Measurements from ENCODE around the gene CATSPERD. TPM values are rescaled to one million over a fixed set of nuclear protein-coding genes. Genes with fewer than 3 reads are reported as not detected.

Gene CATSPERD
- total RNA-seq, 1 experiment from 2014 or later, result not detected

DNA sequence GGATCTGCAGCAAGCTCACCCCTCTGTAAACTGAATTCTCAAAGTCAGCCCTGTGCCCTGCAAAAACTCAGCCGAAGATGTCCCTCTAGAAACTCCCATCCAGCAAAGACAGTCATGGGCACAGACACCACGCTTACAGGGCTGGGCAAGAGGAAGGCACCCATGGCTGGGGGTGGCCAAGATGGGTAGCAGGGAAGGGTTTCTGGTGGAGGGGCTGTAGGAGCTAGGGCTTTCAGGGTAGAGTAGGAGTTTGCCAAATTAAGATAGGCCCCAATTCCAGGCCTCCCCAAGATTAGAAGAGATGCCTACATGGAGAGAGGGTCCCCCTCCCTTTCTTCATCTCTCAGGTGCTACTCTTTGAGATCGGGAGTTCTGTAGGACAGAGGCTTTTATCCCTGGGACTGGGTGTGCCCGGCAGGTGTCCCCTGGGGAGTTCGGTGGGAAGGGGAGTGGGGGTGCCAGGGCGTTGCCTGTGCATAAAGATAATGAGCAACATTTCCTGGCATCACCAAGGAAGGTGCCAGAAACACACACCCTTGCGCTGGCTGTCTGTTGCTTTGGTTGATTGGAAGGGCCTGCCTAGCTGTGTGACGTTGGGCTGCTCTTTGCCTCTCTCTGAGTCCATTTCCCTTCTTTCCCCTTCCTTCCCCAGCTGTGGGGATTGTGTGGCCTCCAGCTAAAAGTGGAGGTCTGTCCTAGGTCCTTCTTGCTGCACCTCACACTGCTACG, 93.8 kb downstream of the CATSPERD start:
- Histone ChIP-seq H3K27me3 (ENCODE audit: low read length) (no peaks in the 10 kb centered on the region), H4K20me1 (ENCODE audit: insufficient read depth, low read depth, low read length) (no peaks in the 10 kb centered on the region), H3K9me2 (replicated peaks; ENCODE audit: insufficient read depth, low read length) (no peaks in the 10 kb centered on the region), H3K9ac (ENCODE audit: low read length) (no peak overlapping the region), H3K4me2 (ENCODE audit: low read depth, low read length, poor library complexity, severe bottlenecking) (no peak overlapping the region), H3K4me1 (ENCODE audit: low read length) (no peaks in the 10 kb centered on the region), H3K79me2 (ENCODE audit: low read length) (no peaks in the 10 kb centered on the region), H3K36me3 (ENCODE audit: insufficient read depth, low read length) (no peaks in the 10 kb centered on the region), H3K4me3 (ENCODE audit: low read length) (no peak overlapping the region), H3K27ac (ENCODE audit: low read length) (no peak overlapping the region), H3K9me3 (ENCODE audit: low read length) (no peaks in the 10 kb centered on the region), H2AFZ (ENCODE audit: low read length) (no peak overlapping the region)
- DNase-seq, result no peak

DNA sequence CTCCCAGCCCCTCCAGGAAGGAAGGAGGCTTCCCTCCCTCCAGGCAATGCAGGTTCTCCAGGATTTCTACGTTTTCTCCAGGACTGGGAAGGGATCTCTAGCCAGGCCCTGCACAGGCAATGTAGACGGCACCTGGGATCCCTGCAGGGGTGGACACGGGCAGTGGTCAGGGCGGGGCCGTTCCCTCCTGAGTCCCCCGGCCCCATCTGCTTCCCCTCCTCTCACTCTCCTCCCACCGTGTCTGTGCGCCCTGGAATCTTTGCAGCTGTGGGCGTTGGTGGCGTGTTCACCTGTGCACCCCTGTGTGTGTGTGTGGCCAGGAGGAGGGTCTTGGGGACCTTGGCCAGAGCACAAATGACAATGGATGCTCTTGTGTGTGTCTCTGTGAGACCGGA, 94.4 kb downstream of the CATSPERD start:
- no peaks in the 10 kb centered on the region for H4K20me1 ChIP-seq (ENCODE audit: insufficient read depth, low read depth, low read length)
- no peaks in the 10 kb centered on the region for H3K4me1 ChIP-seq (ENCODE audit: low read length)
- no peaks in the 10 kb centered on the region for H3K36me3 ChIP-seq (ENCODE audit: insufficient read depth, low read length)
- DNase-seq, result no peak
- no peaks in the 10 kb centered on the region for H3K79me2 ChIP-seq (ENCODE audit: low read length)
- no peak overlapping the region for H3K4me2 ChIP-seq (ENCODE audit: low read depth, low read length, poor library complexity, severe bottlenecking)
- no peak overlapping the region for H2AFZ ChIP-seq (ENCODE audit: low read length)
- H3K9me3 ChIP-seq (ENCODE audit: low read length), result no peaks in the 10 kb centered on the region
- H3K27ac ChIP-seq (ENCODE audit: low read length), result no peak overlapping the region
- no peak overlapping the region for H3K9ac ChIP-seq (ENCODE audit: low read length)
- H3K27me3 ChIP-seq (ENCODE audit: low read length), result no peaks in the 10 kb centered on the region
- H3K4me3 ChIP-seq (ENCODE audit: low read length), result no peak overlapping the region
- no peaks in the 10 kb centered on the region for H3K9me2 ChIP-seq (replicated peaks; ENCODE audit: insufficient read depth, low read length)

DNA sequence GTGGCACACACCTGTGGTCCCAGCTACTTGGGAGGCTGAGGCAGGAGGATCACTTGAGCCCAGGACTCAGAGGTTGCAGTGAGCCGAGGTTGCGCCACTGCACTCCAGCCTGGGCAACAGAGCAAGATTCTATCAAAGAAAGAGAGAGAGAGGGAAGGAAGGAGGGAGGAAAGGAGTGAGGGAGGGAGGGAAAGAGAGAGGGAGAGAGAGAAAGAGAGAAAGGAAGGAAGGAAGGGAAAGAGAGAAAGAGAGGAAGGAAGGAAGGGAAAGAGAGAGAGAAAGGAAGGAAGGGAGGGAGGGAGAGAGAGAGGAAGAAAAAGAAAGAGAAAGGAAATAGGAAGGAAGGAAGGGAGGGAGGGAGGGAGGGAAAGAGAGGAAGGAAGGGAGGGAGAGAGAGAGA, 96.8 kb downstream of the CATSPERD start:
- H3K36me3 ChIP-seq (ENCODE audit: insufficient read depth, low read length), result no peaks in the 10 kb centered on the region

DNA sequence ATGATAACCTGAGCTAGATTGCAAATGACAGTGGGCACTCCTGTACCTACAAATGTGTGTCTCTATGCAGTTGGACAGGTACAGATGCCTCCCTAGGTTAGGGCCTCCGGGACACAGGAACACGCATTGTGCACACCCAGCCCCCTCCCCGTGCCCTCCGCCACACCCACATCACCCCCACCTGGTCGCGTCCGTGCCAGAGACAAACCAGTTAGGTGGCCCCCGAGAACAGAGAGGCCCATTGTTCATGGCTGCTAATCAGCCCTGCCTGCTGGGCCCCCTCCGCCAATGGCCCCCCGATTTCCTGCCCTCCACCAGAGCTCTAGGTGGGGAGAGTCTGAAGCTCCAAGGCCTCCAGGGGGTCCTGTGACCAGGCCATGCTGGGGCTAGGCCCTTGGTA, 98.2 kb downstream of the CATSPERD start:
- H3K36me3 ChIP-seq (ENCODE audit: insufficient read depth, low read length), result no peaks in the 10 kb centered on the region
- no peaks in the 10 kb centered on the region for H3K27me3 ChIP-seq (ENCODE audit: low read length)
- H4K20me1 ChIP-seq (ENCODE audit: insufficient read depth, low read depth, low read length), result no peaks in the 10 kb centered on the region
- no peak overlapping the region for H2AFZ ChIP-seq (ENCODE audit: low read length)
- no peaks in the 10 kb centered on the region for H3K9me3 ChIP-seq (ENCODE audit: low read length)
- H3K4me2 ChIP-seq (ENCODE audit: low read depth, low read length, poor library complexity, severe bottlenecking), result no peak overlapping the region
- DNase-seq, result no peak
- no peak overlapping the region for H3K4me3 ChIP-seq (ENCODE audit: low read length)
- no peaks in the 10 kb centered on the region for H3K79me2 ChIP-seq (ENCODE audit: low read length)
- H3K27ac ChIP-seq (ENCODE audit: low read length), result no peak overlapping the region
- no peaks in the 10 kb centered on the region for H3K9me2 ChIP-seq (replicated peaks; ENCODE audit: insufficient read depth, low read length)
- H3K9ac ChIP-seq (ENCODE audit: low read length), result no peak overlapping the region
- H3K4me1 ChIP-seq (ENCODE audit: low read length), result peaks cover 7% of the 10 kb centered on the region

More for the DNA sequence above, 96.8 kb downstream of the CATSPERD start:
- Histone ChIP-seq H3K9ac (ENCODE audit: low read length) (no peak overlapping the region), H3K27ac (ENCODE audit: low read length) (no peak overlapping the region), H3K9me3 (ENCODE audit: low read length) (no peaks in the 10 kb centered on the region), H3K4me2 (ENCODE audit: low read depth, low read length, poor library complexity, severe bottlenecking) (no peak overlapping the region), H3K4me3 (ENCODE audit: low read length) (no peak overlapping the region), H3K9me2 (replicated peaks; ENCODE audit: insufficient read depth, low read length) (no peaks in the 10 kb centered on the region), H3K4me1 (ENCODE audit: low read length) (peaks cover 6% of the 10 kb centered on the region), H3K27me3 (ENCODE audit: low read length) (no peaks in the 10 kb centered on the region), H2AFZ (ENCODE audit: low read length) (no peak overlapping the region), H3K79me2 (ENCODE audit: low read length) (no peaks in the 10 kb centered on the region), H4K20me1 (ENCODE audit: insufficient read depth, low read depth, low read length) (no peaks in the 10 kb centered on the region)
- DNase-seq, result no peak

DNA sequence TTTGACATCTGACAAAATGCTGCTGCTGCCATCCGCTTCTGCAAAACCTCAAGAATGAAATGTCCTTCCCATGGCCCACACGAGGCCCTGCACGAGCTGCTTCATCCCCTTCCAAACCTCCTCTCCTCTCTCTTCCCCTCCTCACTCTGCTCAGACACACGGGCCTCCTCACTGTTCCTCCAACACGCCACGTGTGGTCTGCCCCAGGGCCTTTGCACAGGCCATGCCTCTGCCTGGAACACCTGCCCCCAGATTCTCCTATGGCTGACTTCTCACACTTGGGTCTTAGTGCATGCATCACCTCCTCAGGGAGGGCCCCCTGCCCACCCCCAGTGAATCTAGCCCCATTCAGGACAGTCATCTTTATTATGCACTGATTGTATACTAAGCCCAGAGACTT, 100.3 kb downstream of the CATSPERD start:
- Histone ChIP-seq H4K20me1 (ENCODE audit: insufficient read depth, low read depth, low read length) (no peaks in the 10 kb centered on the region), H3K4me3 (ENCODE audit: low read length) (no peak overlapping the region), H2AFZ (ENCODE audit: low read length) (no peak overlapping the region), H3K27me3 (ENCODE audit: low read length) (no peaks in the 10 kb centered on the region), H3K36me3 (ENCODE audit: insufficient read depth, low read length) (no peaks in the 10 kb centered on the region), H3K4me2 (ENCODE audit: low read depth, low read length, poor library complexity, severe bottlenecking) (no peak overlapping the region), H3K9me3 (ENCODE audit: low read length) (no peaks in the 10 kb centered on the region), H3K4me1 (ENCODE audit: low read length) (peaks cover 7% of the 10 kb centered on the region), H3K9ac (ENCODE audit: low read length) (no peak overlapping the region), H3K79me2 (ENCODE audit: low read length) (no peaks in the 10 kb centered on the region), H3K9me2 (replicated peaks; ENCODE audit: insufficient read depth, low read length) (no peaks in the 10 kb centered on the region), H3K27ac (ENCODE audit: low read length) (no peak overlapping the region)
- DNase-seq, result no peak

DNA sequence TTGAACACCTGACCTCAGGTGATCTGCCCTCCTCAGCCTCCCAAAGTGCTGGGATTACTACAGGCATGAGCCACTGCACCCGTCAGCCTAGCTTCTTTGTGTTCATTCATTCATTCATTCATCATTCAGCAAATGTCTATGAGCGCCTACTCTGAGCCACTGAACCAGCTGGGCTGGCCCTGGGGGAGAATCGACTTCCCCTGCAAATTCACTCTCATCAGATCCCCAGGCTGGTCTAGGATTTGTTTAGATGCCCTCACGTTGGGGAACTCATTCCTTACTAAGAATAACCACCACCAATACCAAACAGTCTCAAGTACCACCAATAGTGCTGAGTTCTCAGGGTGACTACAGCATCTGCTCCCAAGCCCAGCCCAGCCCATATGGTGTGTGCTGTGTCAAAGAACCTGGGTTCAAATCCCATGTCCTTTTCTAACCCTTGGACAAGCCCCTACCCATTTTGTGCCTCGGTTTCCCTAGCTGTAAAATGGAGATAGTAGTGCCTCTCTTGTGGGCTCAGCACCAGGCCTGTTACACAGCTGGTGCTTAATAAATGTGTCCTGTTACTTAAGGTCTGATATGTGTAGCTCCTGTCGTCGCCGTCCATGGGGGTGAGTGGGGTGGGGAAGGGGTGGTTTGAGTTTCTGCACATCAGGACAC, 101.2 kb downstream of the CATSPERD start:
- DNase-seq, result no peak
- Histone ChIP-seq H3K4me3 (ENCODE audit: low read length) (no peak overlapping the region), H3K36me3 (ENCODE audit: insufficient read depth, low read length) (no peaks in the 10 kb centered on the region), H3K9me2 (replicated peaks; ENCODE audit: insufficient read depth, low read length) (no peaks in the 10 kb centered on the region), H2AFZ (ENCODE audit: low read length) (no peak overlapping the region), H3K27me3 (ENCODE audit: low read length) (no peaks in the 10 kb centered on the region), H3K9ac (ENCODE audit: low read length) (no peak overlapping the region), H3K4me1 (ENCODE audit: low read length) (peaks cover 7% of the 10 kb centered on the region), H3K9me3 (ENCODE audit: low read length) (no peaks in the 10 kb centered on the region), H3K4me2 (ENCODE audit: low read depth, low read length, poor library complexity, severe bottlenecking) (no peak overlapping the region), H3K79me2 (ENCODE audit: low read length) (no peaks in the 10 kb centered on the region), H3K27ac (ENCODE audit: low read length) (no peak overlapping the region), H4K20me1 (ENCODE audit: insufficient read depth, low read depth, low read length) (no peaks in the 10 kb centered on the region)

DNA sequence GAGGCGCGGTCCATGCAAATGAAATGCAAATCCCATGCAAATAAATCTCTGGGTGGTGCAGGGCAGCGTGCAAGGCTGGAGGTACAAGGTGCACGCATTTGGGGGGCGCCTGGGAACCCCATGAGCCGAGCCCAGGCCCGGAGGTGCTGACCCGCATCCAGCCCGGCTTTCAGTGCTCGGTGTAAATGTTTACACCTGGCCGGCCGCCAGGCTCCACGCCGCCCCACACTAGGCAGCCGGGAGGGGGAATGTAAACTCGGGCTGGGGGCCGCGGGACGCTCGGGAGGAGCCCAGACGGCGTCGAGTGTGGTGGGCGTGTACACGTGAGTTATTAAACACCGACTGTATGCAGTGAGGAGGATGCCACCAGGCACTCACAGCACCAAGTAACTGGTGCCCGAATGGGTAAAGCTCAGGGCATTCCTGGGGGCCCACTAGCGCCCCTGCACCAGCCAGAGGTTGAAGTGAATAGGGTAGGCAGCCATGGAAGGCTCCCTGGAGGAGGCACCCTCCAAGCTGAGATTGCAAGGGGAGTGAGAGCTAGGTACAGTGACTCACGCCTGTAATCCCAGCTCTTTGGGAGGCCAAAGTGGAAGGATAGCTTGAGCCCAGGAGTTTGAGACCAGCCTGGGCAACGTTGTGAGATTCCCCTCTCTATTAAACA, 101.9 kb downstream of the CATSPERD start:
- Histone ChIP-seq H2AFZ (ENCODE audit: low read length) (no peak overlapping the region), H3K9me3 (ENCODE audit: low read length) (no peaks in the 10 kb centered on the region), H3K27me3 (ENCODE audit: low read length) (no peaks in the 10 kb centered on the region), H3K4me1 (ENCODE audit: low read length) (peaks cover 7% of the 10 kb centered on the region), H3K27ac (ENCODE audit: low read length) (no peak overlapping the region), H4K20me1 (ENCODE audit: insufficient read depth, low read depth, low read length) (no peaks in the 10 kb centered on the region), H3K36me3 (ENCODE audit: insufficient read depth, low read length) (no peaks in the 10 kb centered on the region), H3K9me2 (replicated peaks; ENCODE audit: insufficient read depth, low read length) (no peaks in the 10 kb centered on the region), H3K4me3 (ENCODE audit: low read length) (no peak overlapping the region), H3K4me2 (ENCODE audit: low read depth, low read length, poor library complexity, severe bottlenecking) (no peak overlapping the region), H3K79me2 (ENCODE audit: low read length) (no peaks in the 10 kb centered on the region), H3K9ac (ENCODE audit: low read length) (no peak overlapping the region)
- DNase-seq, result peak; percentile 56

DNA sequence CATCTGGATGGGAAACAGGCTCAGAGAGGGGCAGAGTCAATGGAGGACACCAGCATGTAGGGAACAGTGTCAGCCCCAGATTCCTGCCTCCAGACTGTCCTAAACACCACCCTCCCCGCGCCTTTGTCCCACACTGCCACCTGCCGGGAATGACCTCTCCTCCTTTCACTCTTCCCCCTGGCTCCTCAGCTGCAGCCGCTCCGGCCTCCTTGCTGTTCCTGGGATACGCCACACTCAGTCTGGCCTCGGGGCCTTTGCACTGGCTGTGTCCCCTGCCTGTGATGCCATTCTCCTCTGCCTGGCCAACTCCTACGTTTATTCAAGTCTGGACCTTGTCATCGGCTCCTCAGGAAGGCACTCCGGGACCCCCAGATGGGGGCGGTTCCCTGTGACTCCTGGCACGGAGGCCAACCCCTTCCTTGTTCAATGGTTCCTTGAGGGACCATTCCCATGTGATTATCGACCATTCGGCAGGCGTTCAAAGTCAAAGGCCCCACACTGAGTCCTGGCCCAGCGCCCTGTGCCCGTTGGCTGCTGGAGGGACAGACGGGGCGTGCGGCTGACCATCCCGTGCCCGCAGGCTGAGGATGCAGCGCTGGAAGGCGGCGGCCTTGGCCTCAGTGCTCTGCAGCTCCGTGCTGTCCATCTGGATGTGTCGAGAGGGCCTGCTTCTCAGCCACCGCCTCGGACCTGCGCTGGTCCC, 103.3 kb downstream of the CATSPERD start:
- Histone ChIP-seq H3K9ac (ENCODE audit: low read length) (no peak overlapping the region), H3K36me3 (ENCODE audit: insufficient read depth, low read length) (no peaks in the 10 kb centered on the region), H4K20me1 (ENCODE audit: insufficient read depth, low read depth, low read length) (no peaks in the 10 kb centered on the region), H3K4me3 (ENCODE audit: low read length) (no peak overlapping the region), H3K79me2 (ENCODE audit: low read length) (no peaks in the 10 kb centered on the region), H3K9me2 (replicated peaks; ENCODE audit: insufficient read depth, low read length) (no peaks in the 10 kb centered on the region), H3K4me1 (ENCODE audit: low read length) (peaks cover 7% of the 10 kb centered on the region), H3K9me3 (ENCODE audit: low read length) (no peaks in the 10 kb centered on the region), H3K27ac (ENCODE audit: low read length) (no peak overlapping the region), H2AFZ (ENCODE audit: low read length) (no peak overlapping the region), H3K27me3 (ENCODE audit: low read length) (no peaks in the 10 kb centered on the region), H3K4me2 (ENCODE audit: low read depth, low read length, poor library complexity, severe bottlenecking) (no peak overlapping the region)
- no peak for DNase-seq

Measured in Karpas-422 (cell line).